HEK293 (cell line): ENCODE data around the gene SARM1.
A peak's percentile ranks its signal among the peaks of the same experiment; 100 is the strongest.

Source experiments
- BCL11A ChIP-seq: fragments of 450-650 bp; formaldehyde crosslinking; IDR thresholded peaks from 2 replicates; pipeline ENCODE4 v1.5.1; 2016; ENCODE audit warnings: low read depth, missing biosample characterization, missing genetic modification characterization
- GLI4 ChIP-seq: fragments of 450-650 bp; formaldehyde crosslinking; IDR thresholded peaks from 2 replicates; pipeline ENCODE4 v1.5.1; 2016; ENCODE audit warnings: missing biosample characterization, missing genetic modification characterization
- GLIS1 ChIP-seq: fragments of 450-650 bp; formaldehyde crosslinking; IDR thresholded peaks from 2 replicates; pipeline ENCODE4 v1.5.1; 2016; ENCODE audit warnings: missing biosample characterization, missing genetic modification characterization
- RBAK ChIP-seq: fragments of 450-650 bp; formaldehyde crosslinking; IDR thresholded peaks from 2 replicates; pipeline ENCODE4 v1.5.1; 2016; ENCODE audit warnings: missing biosample characterization, missing genetic modification characterization
- YY1 ChIP-seq: fragments of 450-650 bp; formaldehyde crosslinking; IDR thresholded peaks from 2 replicates; pipeline ENCODE4 v1.5.1; 2018; ENCODE audit warnings: missing biosample characterization, missing genetic modification characterization
- ZBTB20 ChIP-seq: fragments of 450-650 bp; formaldehyde crosslinking; IDR thresholded peaks from 2 replicates; pipeline ENCODE4 v1.5.1; 2016; ENCODE audit warnings: missing biosample characterization, missing genetic modification characterization
- ZFHX2 ChIP-seq: fragments of 450-650 bp; formaldehyde crosslinking; conservative IDR thresholded peaks from 2 replicates; pipeline ENCODE4 v1.5.1; 2016; ENCODE audit warnings: missing biosample characterization, missing genetic modification characterization
- ZFP37 ChIP-seq: fragments of 450-650 bp; formaldehyde crosslinking; IDR thresholded peaks from 2 replicates; pipeline ENCODE4 v1.5.1; 2016; ENCODE audit warnings: missing biosample characterization, missing genetic modification characterization
- ZNF112 ChIP-seq: fragments of 450-650 bp; formaldehyde crosslinking; IDR thresholded peaks from 2 replicates; pipeline ENCODE4 v1.5.0; 2017; ENCODE audit warnings: missing biosample characterization, missing genetic modification characterization
- ZNF114 ChIP-seq: fragments of 450-650 bp; formaldehyde crosslinking; IDR thresholded peaks from 2 replicates; pipeline ENCODE4 v1.5.0; 2017; ENCODE audit warnings: missing biosample characterization, missing genetic modification characterization
- ZNF140 ChIP-seq: fragments of 450-650 bp; formaldehyde crosslinking; IDR thresholded peaks from 2 replicates; pipeline ENCODE4 v1.5.1; 2016; ENCODE audit warnings: missing biosample characterization, missing genetic modification characterization
- ZNF146 ChIP-seq: fragments of 450-650 bp; formaldehyde crosslinking; IDR thresholded peaks from 2 replicates; pipeline ENCODE4 v1.5.1; 2016; ENCODE audit warnings: missing biosample characterization, missing genetic modification characterization
- ZNF169 ChIP-seq: fragments of 450-650 bp; formaldehyde crosslinking; IDR thresholded peaks from 2 replicates; pipeline ENCODE4 v1.5.1; 2016; ENCODE audit warnings: missing biosample characterization, missing genetic modification characterization
- ZNF174 ChIP-seq: fragments of 450-650 bp; formaldehyde crosslinking; IDR thresholded peaks from 2 replicates; pipeline ENCODE4 v1.5.0; 2017; ENCODE audit warnings: missing biosample characterization, mild to moderate bottlenecking, missing genetic modification characterization
- ZNF2 ChIP-seq: fragments of 450-650 bp; formaldehyde crosslinking; IDR thresholded peaks from 2 replicates; pipeline ENCODE4 v1.5.1; 2016; ENCODE audit warnings: missing biosample characterization, missing genetic modification characterization
- ZNF223 ChIP-seq: fragments of 450-650 bp; formaldehyde crosslinking; IDR thresholded peaks from 2 replicates; pipeline ENCODE4 v1.5.1; 2016; ENCODE audit warnings: missing biosample characterization, missing genetic modification characterization
- ZNF239 ChIP-seq: fragments of 450-650 bp; formaldehyde crosslinking; IDR thresholded peaks from 2 replicates; pipeline ENCODE4 v1.5.1; 2016; ENCODE audit warnings: missing biosample characterization, missing genetic modification characterization
- ZNF248 ChIP-seq: fragments of 450-650 bp; formaldehyde crosslinking; IDR thresholded peaks from 2 replicates; pipeline ENCODE4 v1.5.1; 2017; ENCODE audit warnings: missing biosample characterization, missing genetic modification characterization
- ZNF266 ChIP-seq: fragments of 450-650 bp; formaldehyde crosslinking; IDR thresholded peaks from 2 replicates; pipeline ENCODE4 v1.5.1; 2016; ENCODE audit warnings: missing biosample characterization, missing genetic modification characterization, low read depth
- ZNF366 ChIP-seq: fragments of 450-650 bp; formaldehyde crosslinking; conservative IDR thresholded peaks from 2 replicates; pipeline ENCODE4 v1.5.1; 2016; ENCODE audit warnings: missing biosample characterization, missing genetic modification characterization
- ZNF561 ChIP-seq: fragments of 450-650 bp; IDR thresholded peaks from 2 replicates; pipeline ENCODE4 v1.5.1; 2018; ENCODE audit warnings: missing biosample characterization, missing genetic modification characterization, borderline replicate concordance
- ZNF596 ChIP-seq: fragments of 450-650 bp; IDR thresholded peaks from 2 replicates; pipeline ENCODE4 v1.5.0; 2018; ENCODE audit warnings: missing biosample characterization, mild to moderate bottlenecking, missing genetic modification characterization, moderate library complexity
- ZNF600 ChIP-seq: fragments of 450-650 bp; formaldehyde crosslinking; IDR thresholded peaks from 2 replicates; pipeline ENCODE4 v1.5.1; 2016; ENCODE audit warnings: missing biosample characterization, missing genetic modification characterization
- ZNF626 ChIP-seq: fragments of 450-650 bp; sonication (Bioruptor Pico); formaldehyde crosslinking; IDR thresholded peaks from 2 replicates; pipeline ENCODE4 v1.5.1; 2018; ENCODE audit warnings: missing biosample characterization, missing genetic modification characterization, inconsistent platforms
- ZXDB ChIP-seq: fragments of 450-650 bp; formaldehyde crosslinking; IDR thresholded peaks from 2 replicates; pipeline ENCODE4 v1.5.1; 2016; ENCODE audit warnings: missing biosample characterization, missing genetic modification characterization
- TF ChIP-seq, protein P1 (sequence below): fragments of 450-650 bp; formaldehyde crosslinking; IDR thresholded peaks from 2 replicates; pipeline ENCODE4 v1.5.1; 2016; ENCODE audit warnings: missing biosample characterization, missing genetic modification characterization
- TF ChIP-seq, protein P2 (sequence below): fragments of 450-650 bp; formaldehyde crosslinking; IDR thresholded peaks from 2 replicates; pipeline ENCODE4 v1.5.1; 2016; ENCODE audit warnings: missing biosample characterization, missing genetic modification characterization, low read depth
- TF ChIP-seq, protein P3 (sequence below): fragments of 450-650 bp; formaldehyde crosslinking; IDR thresholded peaks from 2 replicates; pipeline ENCODE4 v1.5.1; 2017; ENCODE audit warnings: missing biosample characterization, missing genetic modification characterization
- TF ChIP-seq, protein P4 (sequence below): fragments of 450-650 bp; formaldehyde crosslinking; IDR thresholded peaks from 2 replicates; pipeline ENCODE4 v1.5.1; 2017; ENCODE audit warnings: missing biosample characterization, missing genetic modification characterization
- TF ChIP-seq, protein P5 (sequence below): fragments of 450-650 bp; formaldehyde crosslinking; IDR thresholded peaks from 2 replicates; pipeline ENCODE4 v1.5.1; 2016; ENCODE audit warnings: missing biosample characterization, missing genetic modification characterization

The SARM1 gene

DNA sequence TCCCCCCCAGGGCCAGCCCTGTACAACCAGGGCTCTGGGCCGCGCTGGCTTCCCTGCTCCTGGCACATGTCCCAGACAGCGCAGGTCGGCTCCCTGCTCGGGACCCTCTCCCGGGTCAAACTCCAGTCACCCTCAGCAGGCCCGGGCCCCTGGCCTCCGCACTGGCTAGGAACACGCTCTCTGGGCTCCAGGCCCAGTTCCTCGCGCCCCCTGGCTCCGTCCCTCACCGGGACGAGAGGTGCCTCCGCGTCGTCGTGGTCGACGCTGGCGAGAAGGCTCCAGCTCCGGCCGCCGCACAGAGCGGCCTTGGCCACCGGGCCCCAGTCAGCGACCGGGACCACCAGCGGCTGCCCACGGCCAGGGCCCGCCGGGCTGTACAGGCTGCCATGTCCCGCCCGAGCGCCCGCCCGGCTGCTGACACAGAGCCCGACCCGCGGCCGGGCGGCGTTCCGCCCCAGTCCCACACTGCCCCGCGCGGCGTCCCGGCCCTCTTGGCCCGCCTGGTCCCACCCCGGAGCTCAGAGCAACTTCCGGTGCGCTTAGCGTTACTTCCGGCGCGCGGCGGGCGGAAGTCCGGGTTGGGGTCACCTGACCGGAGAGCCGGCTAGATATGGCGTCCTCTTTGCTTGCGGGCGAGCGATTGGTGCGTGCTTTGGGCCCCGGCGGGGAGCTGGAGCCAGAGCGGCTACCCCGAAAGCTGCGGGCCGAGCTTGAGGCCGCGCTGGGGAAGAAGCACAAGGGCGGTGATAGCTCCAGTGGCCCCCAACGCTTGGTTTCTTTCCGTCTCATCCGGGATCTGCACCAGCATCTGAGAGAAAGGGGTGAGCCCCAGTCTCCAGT is 14.2 kb upstream of the SARM1 start, which contains the start of gene POLDIP2 (continued):
- TF ChIP-seq ZNF239 (tag by site-specific recombination) (no peak), ZNF114 (tag by site-specific recombination) (no peak), ZXDB (peak; percentile 85), GLI4 (tag by site-specific recombination) (no peak), ZNF112 (tag by site-specific recombination) (no peak), BCL11A (tag by site-specific recombination) (no peak), ZNF146 (no peak), ZNF600 (tag by site-specific recombination) (0 out of 2 replicates have a peak, but pooled peaks have one; percentile 28), ZNF248 (tag by site-specific recombination) (no peak), RBAK (tag by site-specific recombination) (no peak), YY1 (tag by site-specific recombination) (peak; percentile 94), ZNF169 (tag by site-specific recombination) (peak; percentile 65; the same call in 1 of the 2 replicates), ZBTB20 (tag by site-specific recombination) (peak; percentile 45; the same call in 1 of the 2 replicates), ZNF174 (tag by site-specific recombination) (0 out of 2 replicates have a peak, but pooled peaks have one; percentile 26), ZFHX2 (no peak), ZNF366 (no peak), ZNF2 (tag by site-specific recombination) (no peak), ZNF223 (no peak), GLIS1 (tag by site-specific recombination) (no peak), ZNF596 (tag by site-specific recombination) (peak; percentile 19; the same call in 1 of the 2 replicates), ZNF561 (peak; percentile 94), ZNF140 (tag by site-specific recombination) (no peak), ZNF626 (no peak), ZNF266 (no peak), ZFP37 (tag by site-specific recombination) (peak; percentile 43; the same call in 1 of the 2 replicates)
- TF ChIP-seq, protein P1, sequence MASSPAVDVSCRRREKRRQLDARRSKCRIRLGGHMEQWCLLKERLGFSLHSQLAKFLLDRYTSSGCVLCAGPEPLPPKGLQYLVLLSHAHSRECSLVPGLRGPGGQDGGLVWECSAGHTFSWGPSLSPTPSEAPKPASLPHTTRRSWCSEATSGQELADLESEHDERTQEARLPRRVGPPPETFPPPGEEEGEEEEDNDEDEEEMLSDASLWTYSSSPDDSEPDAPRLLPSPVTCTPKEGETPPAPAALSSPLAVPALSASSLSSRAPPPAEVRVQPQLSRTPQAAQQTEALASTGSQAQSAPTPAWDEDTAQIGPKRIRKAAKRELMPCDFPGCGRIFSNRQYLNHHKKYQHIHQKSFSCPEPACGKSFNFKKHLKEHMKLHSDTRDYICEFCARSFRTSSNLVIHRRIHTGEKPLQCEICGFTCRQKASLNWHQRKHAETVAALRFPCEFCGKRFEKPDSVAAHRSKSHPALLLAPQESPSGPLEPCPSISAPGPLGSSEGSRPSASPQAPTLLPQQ (tag by site-specific recombination): peak; percentile 79
- TF ChIP-seq, protein P2, sequence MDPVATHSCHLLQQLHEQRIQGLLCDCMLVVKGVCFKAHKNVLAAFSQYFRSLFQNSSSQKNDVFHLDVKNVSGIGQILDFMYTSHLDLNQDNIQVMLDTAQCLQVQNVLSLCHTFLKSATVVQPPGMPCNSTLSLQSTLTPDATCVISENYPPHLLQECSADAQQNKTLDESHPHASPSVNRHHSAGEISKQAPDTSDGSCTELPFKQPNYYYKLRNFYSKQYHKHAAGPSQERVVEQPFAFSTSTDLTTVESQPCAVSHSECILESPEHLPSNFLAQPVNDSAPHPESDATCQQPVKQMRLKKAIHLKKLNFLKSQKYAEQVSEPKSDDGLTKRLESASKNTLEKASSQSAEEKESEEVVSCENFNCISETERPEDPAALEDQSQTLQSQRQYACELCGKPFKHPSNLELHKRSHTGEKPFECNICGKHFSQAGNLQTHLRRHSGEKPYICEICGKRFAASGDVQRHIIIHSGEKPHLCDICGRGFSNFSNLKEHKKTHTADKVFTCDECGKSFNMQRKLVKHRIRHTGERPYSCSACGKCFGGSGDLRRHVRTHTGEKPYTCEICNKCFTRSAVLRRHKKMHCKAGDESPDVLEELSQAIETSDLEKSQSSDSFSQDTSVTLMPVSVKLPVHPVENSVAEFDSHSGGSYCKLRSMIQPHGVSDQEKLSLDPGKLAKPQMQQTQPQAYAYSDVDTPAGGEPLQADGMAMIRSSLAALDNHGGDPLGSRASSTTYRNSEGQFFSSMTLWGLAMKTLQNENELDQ (tag by site-specific recombination): no peak
- TF ChIP-seq, protein P3, sequence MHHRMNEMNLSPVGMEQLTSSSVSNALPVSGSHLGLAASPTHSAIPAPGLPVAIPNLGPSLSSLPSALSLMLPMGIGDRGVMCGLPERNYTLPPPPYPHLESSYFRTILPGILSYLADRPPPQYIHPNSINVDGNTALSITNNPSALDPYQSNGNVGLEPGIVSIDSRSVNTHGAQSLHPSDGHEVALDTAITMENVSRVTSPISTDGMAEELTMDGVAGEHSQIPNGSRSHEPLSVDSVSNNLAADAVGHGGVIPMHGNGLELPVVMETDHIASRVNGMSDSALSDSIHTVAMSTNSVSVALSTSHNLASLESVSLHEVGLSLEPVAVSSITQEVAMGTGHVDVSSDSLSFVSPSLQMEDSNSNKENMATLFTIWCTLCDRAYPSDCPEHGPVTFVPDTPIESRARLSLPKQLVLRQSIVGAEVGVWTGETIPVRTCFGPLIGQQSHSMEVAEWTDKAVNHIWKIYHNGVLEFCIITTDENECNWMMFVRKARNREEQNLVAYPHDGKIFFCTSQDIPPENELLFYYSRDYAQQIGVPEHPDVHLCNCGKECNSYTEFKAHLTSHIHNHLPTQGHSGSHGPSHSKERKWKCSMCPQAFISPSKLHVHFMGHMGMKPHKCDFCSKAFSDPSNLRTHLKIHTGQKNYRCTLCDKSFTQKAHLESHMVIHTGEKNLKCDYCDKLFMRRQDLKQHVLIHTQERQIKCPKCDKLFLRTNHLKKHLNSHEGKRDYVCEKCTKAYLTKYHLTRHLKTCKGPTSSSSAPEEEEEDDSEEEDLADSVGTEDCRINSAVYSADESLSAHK (tag by site-specific recombination): no peak
- TF ChIP-seq, protein P4, sequence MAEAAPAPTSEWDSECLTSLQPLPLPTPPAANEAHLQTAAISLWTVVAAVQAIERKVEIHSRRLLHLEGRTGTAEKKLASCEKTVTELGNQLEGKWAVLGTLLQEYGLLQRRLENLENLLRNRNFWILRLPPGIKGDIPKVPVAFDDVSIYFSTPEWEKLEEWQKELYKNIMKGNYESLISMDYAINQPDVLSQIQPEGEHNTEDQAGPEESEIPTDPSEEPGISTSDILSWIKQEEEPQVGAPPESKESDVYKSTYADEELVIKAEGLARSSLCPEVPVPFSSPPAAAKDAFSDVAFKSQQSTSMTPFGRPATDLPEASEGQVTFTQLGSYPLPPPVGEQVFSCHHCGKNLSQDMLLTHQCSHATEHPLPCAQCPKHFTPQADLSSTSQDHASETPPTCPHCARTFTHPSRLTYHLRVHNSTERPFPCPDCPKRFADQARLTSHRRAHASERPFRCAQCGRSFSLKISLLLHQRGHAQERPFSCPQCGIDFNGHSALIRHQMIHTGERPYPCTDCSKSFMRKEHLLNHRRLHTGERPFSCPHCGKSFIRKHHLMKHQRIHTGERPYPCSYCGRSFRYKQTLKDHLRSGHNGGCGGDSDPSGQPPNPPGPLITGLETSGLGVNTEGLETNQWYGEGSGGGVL: peak; percentile 42; the same call in 1 of the 2 replicates
- TF ChIP-seq, protein P5, sequence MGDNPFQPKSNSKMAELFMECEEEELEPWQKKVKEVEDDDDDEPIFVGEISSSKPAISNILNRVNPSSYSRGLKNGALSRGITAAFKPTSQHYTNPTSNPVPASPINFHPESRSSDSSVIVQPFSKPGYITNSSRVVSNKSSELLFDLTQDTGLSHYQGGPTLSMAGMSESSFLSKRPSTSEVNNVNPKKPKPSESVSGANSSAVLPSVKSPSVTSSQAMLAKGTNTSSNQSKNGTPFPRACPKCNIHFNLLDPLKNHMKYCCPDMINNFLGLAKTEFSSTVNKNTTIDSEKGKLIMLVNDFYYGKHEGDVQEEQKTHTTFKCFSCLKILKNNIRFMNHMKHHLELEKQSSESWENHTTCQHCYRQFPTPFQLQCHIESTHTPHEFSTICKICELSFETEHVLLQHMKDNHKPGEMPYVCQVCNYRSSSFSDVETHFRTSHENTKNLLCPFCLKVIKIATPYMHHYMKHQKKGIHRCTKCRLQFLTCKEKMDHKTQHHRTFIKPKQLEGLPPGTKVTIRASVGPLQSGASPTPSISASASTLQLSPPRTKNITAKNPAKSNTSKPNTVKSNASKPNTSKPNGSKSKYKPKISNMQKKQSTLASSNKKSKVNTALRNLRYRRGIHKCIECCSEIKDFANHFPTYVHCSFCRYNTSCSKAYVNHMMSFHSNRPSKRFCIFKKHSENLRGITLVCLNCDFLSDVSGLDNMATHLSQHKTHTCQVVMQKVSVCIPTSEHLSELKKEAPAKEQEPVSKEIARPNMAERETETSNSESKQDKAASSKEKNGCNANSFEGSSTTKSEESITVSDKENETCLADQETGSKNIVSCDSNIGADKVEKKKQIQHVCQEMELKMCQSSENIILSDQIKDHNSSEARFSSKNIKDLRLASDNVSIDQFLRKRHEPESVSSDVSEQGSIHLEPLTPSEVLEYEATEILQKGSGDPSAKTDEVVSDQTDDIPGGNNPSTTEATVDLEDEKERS (tag by site-specific recombination): no peak
